GM23338 (cell line): ENCODE results near the gene FBF1. TPM values are rescaled to one million over a fixed set of nuclear protein-coding genes. Genes with fewer than 3 reads are reported as not detected.

Experiments
- ATAC-seq: fragments of 200-7000 bp; cut with Tn5 transposase; 3 replicates; pipeline ENCODE4 v1.9.1; 2020
- DNase-seq: peaks from one replicate; pipeline ENCODE4 v3.0.0-alpha.2; 2015; ENCODE audit warnings: low spot score
- H2AFZ ChIP-seq: fragments of 200-600 bp; sonication (generic); 2 replicates; pipeline ENCODE4 v1.8.0; 2016; ENCODE audit warnings: antibody characterized with exemption, mild to moderate bottlenecking, moderate library complexity
- H3F3A ChIP-seq: fragments of 200-600 bp; sonication (generic); replicated peaks from 2 replicates; pipeline ENCODE4 v1.8.0; 2017; ENCODE audit warnings: antibody characterized with exemption, mixed run types, low read depth
- H3K27ac ChIP-seq: fragments of 200-600 bp; sonication (generic); 2 replicates; pipeline ENCODE4 v1.6.1; 2016; ENCODE audit warnings: low read depth
- H3K27me3 ChIP-seq: fragments of 200-600 bp; sonication (generic); 2 replicates; pipeline ENCODE4 v1.8.0; 2016; ENCODE audit warnings: mild to moderate bottlenecking, mixed run types, moderate library complexity; ENCODE audit not compliant: insufficient read depth
- H3K36me3 ChIP-seq: fragments of 200-600 bp; sonication (generic); 2 replicates; pipeline ENCODE4 v1.8.0; 2016; ENCODE audit warnings: mild to moderate bottlenecking; ENCODE audit not compliant: insufficient read depth
- H3K4me1 ChIP-seq: fragments of 200-600 bp; sonication (generic); 2 replicates; pipeline ENCODE4 v1.8.0; 2016; ENCODE audit warnings: mild to moderate bottlenecking, moderate library complexity; ENCODE audit not compliant: insufficient read depth
- H3K4me2 ChIP-seq: fragments of 200-600 bp; sonication (generic); 2 replicates; pipeline ENCODE4 v1.7.1; 2017; ENCODE audit warnings: mixed run types
- H3K4me3 ChIP-seq: fragments of 200-600 bp; sonication (generic); 2 replicates; pipeline ENCODE4 v1.6.1; 2016; ENCODE audit warnings: mixed run types
- H3K79me2 ChIP-seq: fragments of 200-600 bp; sonication (generic); replicated peaks from 2 replicates; pipeline ENCODE4 v1.8.0; 2017; ENCODE audit warnings: mild to moderate bottlenecking; ENCODE audit not compliant: insufficient read depth
- H3K9me2 ChIP-seq: fragments of 200-600 bp; sonication (generic); 2 replicates; pipeline ENCODE4 v1.8.0; 2017; ENCODE audit not compliant: insufficient read depth
- H4K20me1 ChIP-seq: fragments of 200-600 bp; sonication (generic); replicated peaks from 2 replicates; pipeline ENCODE4 v1.8.0; 2017; ENCODE audit warnings: mild to moderate bottlenecking; ENCODE audit not compliant: insufficient read depth
- H3K27ac Mint-ChIP-seq: 2 replicates; pipeline ENCODE4 v1.8.0; 2020; ENCODE audit warnings: inconsistent platforms, mild to moderate bottlenecking, moderate library complexity, mixed read lengths
- H3K27me3 Mint-ChIP-seq: 3 replicates; pipeline ENCODE4 v1.8.0; 2022; ENCODE audit warnings: low read depth, mild to moderate bottlenecking, moderate library complexity, mixed read lengths, inconsistent platforms; ENCODE audit not compliant: insufficient read depth, poor library complexity
- H3K36me3 Mint-ChIP-seq: 3 replicates; pipeline ENCODE4 v1.8.0; 2021; ENCODE audit warnings: low read depth, mild to moderate bottlenecking, inconsistent platforms, moderate library complexity, mixed read lengths
- H3K4me1 Mint-ChIP-seq: 3 replicates; pipeline ENCODE4 v1.8.0; 2020; ENCODE audit warnings: mild to moderate bottlenecking, inconsistent platforms, mixed read lengths
- H3K4me3 Mint-ChIP-seq: 3 replicates; pipeline ENCODE4 v1.8.0; 2021; ENCODE audit warnings: moderate library complexity, mild to moderate bottlenecking, inconsistent platforms, mixed read lengths
- H3K9me3 Mint-ChIP-seq: 3 replicates; pipeline ENCODE4 v1.8.0; 2020; ENCODE audit warnings: moderate library complexity, mild to moderate bottlenecking, inconsistent platforms, mixed read lengths
- CREB1 ChIP-seq: fragments of 250-450 bp; sonication (Bioruptor Pico); IDR thresholded peaks from 2 replicates; pipeline ENCODE4 v1.5.0; 2020; ENCODE audit warnings: low read depth, mild to moderate bottlenecking, moderate library complexity
- CTCF ChIP-seq, 2 experiments: fragments of 200-600 bp in 1 of 2; sonication (generic) in 1 of 2; conservative IDR thresholded peaks; 2 replicates each; pipeline versions ENCODE4 v1.5.1 to v1.6.1; 2016 to 2017; ENCODE audit warnings: antibody characterized with exemption in 2 of 2, low read depth in 2 of 2, mild to moderate bottlenecking in 2 of 2, moderate library complexity in 1 of 2
- ETS1 ChIP-seq: IDR thresholded peaks from 2 replicates; pipeline ENCODE4 v1.6.1; 2016; ENCODE audit warnings: antibody characterized with exemption
- EZH2 ChIP-seq: fragments of 200-600 bp; sonication (generic); IDR thresholded peaks from one replicate; pipeline ENCODE4 v1.8.0; 2017; ENCODE audit warnings: antibody characterized with exemption, mild to moderate bottlenecking, low read depth; ENCODE audit not compliant: unreplicated experiment
- EZH2phosphoT487 ChIP-seq: fragments of 200-600 bp; sonication (generic); IDR thresholded peaks from one replicate; pipeline ENCODE4 v1.8.1; 2018; ENCODE audit warnings: antibody characterized with exemption; ENCODE audit not compliant: unreplicated experiment
- JUNB ChIP-seq: IDR thresholded peaks from one replicate; pipeline ENCODE4 v1.6.1; 2016; ENCODE audit warnings: antibody characterized with exemption; ENCODE audit not compliant: unreplicated experiment
- NANOG ChIP-seq: IDR thresholded peaks from 2 replicates; pipeline ENCODE4 v1.6.1; 2016; ENCODE audit warnings: antibody characterized with exemption, borderline replicate concordance
- POLR2AphosphoS5 ChIP-seq: IDR thresholded peaks from 2 replicates; pipeline ENCODE4 v1.6.1; 2016; ENCODE audit warnings: antibody characterized with exemption, low read depth
- REST ChIP-seq: IDR thresholded peaks from one replicate; pipeline ENCODE4 v1.6.1; 2018; ENCODE audit warnings: antibody characterized with exemption; ENCODE audit not compliant: unreplicated experiment
- STAT1 ChIP-seq: IDR thresholded peaks from one replicate; pipeline ENCODE4 v1.6.1; 2016; ENCODE audit warnings: antibody characterized with exemption; ENCODE audit not compliant: unreplicated experiment
- ZNF114 ChIP-seq: fragments of 250-450 bp; sonication (Bioruptor Pico); IDR thresholded peaks from 2 replicates; pipeline ENCODE4 v1.5.0; 2020; ENCODE audit warnings: mild to moderate bottlenecking, moderate library complexity
- ZNF331 ChIP-seq: fragments of 250-450 bp; sonication (Bioruptor Pico); IDR thresholded peaks from 2 replicates; pipeline ENCODE4 v1.5.0; 2020; ENCODE audit warnings: low read depth, mild to moderate bottlenecking, moderate library complexity
- ZNF462 ChIP-seq: fragments of 250-450 bp; sonication (Bioruptor Pico); IDR thresholded peaks from 2 replicates; pipeline ENCODE4 v1.5.0; 2020; ENCODE audit warnings: mild to moderate bottlenecking, moderate library complexity
- polyA plus RNA-seq: library from polyadenylated mRNA; unstranded; fragments of >200 nt; fragmentation: Nextera tagmentation; extraction: Ambion mirVana; gene quantifications from 2 replicates; pipeline ENCODE4 v1.2.1, GENCODE V29; 2016
- total RNA-seq: library from RNA; depleted of rRNA; stranded (reverse); fragments of >200 nt; shearing (Covaris generic); gene quantifications from 2 replicates; pipeline ENCODE4 v1.2.3, GENCODE V29; 2014

Gene FBF1
- total and polyA plus RNA-seq, 2 experiments from 2014 or later: 8.8 to 11.8 TPM

GRCh38 chr17:75898791-75899190, 42.1 kb downstream of the FBF1 start:
- Mint-ChIP-seq H3K4me3 (no peak overlapping the region), H3K4me1 (peaks cover 24% of the 10 kb centered on the region), H3K27ac (no peak overlapping the region), H3K36me3 (peaks cover 46% of the 10 kb centered on the region), H3K9me3 (no peaks in the 10 kb centered on the region), H3K27me3 (peaks cover 10% of the 10 kb centered on the region)
- Histone ChIP-seq H3K4me2 (no peak overlapping the region), H2AFZ (no peak overlapping the region), H3K4me3 (no peak overlapping the region), H3F3A (peaks cover 41% of the 10 kb centered on the region), H3K79me2 (peaks cover 28% of the 10 kb centered on the region), H3K27ac (peak overlapping the region; percentile 45; the same call in 1 of the 2 replicates), H3K4me1 (peaks cover 25% of the 10 kb centered on the region), H3K9me2 (no peaks in the 10 kb centered on the region), H4K20me1 (peaks cover 3% of the 10 kb centered on the region), H3K36me3 (peaks cover 13% of the 10 kb centered on the region), H3K27me3 (no peaks in the 10 kb centered on the region)
- no peak for ATAC-seq
- DNase-seq: no peak
- no peak for TF ChIP-seq JUNB
- TF ChIP-seq NANOG: no peak
- no peak for TF ChIP-seq STAT1
- TF ChIP-seq ZNF462 (CRISPR knock-in tag): no peak
- TF ChIP-seq REST: no peak
- TF ChIP-seq EZH2: no peak
- TF ChIP-seq POLR2AphosphoS5: no peak
- no peak for TF ChIP-seq ZNF331 (CRISPR knock-in tag)
- TF ChIP-seq CREB1 (CRISPR knock-in tag): no peak
- no peak for TF ChIP-seq CTCF (conservative IDR thresholded peaks at IDR 0.05; ENCODE audit: low read depth in 2 of 2)
- TF ChIP-seq EZH2phosphoT487: no peak
- no peak for TF ChIP-seq ZNF114 (CRISPR knock-in tag)
- no peak for TF ChIP-seq ETS1
